GM19025 (cell line): ENCODE results near the gene PPY.
"Not testable (repeated sequence)": the region's sequence is repeated elsewhere in the genome, so short reads cannot be mapped to it uniquely, and the experiment has no call there.

Source experiments
- ATAC-seq: cut with Tn5 transposase; IDR thresholded peaks from one replicate; pipeline ENCODE4 v1.9.1; 2021; ENCODE audit warnings: mild to moderate bottlenecking, low read depth, moderate library complexity; ENCODE audit not compliant: unreplicated experiment

The PPY gene

DNA sequence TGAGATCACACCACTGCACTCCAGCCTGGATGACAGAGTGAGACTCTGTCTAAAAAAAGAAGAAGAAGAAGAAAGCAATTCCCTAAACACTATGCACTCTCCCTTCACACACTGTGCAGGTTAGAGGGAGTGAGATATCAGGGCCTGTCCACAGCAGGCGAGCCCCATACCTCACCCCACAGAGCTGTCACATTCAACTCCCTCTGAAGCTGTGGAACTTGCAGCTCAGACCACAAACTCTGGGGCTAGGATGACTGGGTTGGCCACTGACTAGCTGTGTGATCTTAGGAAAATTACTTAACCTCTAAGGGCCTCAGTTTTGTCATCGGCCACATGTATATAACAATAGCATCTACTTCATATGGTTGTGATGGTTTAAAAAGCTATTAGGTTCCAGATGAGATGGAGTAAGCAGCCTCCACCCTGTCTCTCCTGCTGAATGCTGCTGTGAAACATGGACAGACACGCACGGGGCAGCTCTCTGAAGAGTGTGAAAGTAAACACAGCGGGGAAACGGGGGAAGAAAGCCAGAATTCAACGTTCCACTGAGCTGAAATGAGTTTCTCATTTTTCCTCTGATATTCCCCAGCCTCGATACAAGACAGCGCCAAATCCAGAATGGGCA, 25.1 kb upstream of the PPY start:
- ATAC-seq: no peak

DNA sequence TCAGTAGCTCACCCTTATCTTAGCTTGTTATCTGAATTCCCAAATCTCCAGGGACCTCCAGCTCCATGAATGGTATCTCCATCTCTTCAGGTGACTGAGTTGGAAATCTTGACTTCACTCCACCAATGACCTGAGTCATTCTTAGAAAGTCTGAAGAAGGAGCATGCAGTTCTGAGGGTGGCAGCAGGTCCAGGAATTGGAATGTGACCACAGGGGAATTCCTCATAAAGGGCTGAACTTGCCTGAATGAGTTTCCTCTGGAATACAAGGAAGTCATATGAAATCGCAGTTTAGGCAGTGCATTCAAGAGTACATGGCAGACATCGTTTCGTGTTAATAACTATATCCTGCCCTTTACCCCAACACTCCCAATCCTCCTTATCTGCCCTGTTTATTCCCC, 24.0 kb upstream of the PPY start:
- no peak for ATAC-seq

DNA sequence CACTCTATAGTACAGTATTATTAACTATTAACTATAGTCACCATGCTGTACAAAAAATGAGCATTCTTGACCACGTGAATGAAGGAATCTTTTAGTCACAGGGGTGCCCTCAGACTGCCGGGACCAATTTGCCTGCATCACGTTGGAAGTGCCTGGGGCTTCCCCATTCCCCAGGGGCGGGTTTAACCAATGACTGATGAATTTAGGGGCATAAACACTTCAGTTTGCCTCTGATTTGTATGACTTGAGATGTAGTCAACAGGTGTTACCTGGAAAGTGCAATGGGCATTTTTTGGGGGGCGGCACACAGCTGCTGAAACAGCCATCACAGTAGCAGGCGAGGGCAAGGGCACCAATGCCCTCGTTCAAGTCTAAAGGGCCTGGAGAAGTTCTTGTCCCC, 20.2 kb upstream of the PPY start:
- no peak for ATAC-seq

DNA sequence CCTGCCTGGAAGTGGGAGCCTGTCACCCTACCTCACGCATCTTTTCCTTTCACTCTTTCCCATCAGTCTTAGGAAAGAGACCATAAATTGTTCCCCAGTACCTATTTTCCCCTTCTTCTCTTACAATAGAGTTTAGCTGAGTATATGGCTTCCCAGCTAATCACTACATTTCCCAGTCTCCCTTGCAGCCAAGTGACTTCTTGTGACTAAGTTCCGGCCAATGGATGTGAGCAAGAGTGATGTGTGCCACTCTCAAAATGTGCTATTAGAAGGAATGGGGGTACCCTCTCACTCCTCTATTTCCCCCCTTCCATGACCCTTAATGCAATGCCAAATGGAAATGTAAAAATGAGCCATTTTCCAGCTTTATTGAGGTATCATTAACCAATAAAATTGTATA, 19.7 kb upstream of the PPY start:
- ATAC-seq: no peak

DNA sequence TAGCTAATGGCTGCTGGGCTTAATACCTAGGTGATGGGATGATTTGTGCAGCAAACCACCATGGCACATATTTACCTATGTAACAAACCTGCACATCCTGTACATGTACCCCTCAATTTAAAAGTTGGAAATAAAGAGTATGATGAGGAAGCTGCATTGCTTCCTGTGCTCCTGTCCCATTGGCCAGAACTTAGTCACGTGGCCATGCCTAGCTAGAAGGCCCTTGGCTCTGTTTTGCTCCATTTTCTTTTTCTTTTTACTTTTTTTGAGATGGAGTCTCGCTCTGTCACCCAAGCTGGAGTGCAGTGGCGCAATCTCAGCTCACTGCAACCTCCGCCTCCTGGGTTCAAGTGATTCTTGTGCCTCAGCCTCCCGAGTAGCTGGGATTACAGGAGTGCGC, 19.0 kb upstream of the PPY start:
- ATAC-seq: not testable (repeated sequence)

DNA sequence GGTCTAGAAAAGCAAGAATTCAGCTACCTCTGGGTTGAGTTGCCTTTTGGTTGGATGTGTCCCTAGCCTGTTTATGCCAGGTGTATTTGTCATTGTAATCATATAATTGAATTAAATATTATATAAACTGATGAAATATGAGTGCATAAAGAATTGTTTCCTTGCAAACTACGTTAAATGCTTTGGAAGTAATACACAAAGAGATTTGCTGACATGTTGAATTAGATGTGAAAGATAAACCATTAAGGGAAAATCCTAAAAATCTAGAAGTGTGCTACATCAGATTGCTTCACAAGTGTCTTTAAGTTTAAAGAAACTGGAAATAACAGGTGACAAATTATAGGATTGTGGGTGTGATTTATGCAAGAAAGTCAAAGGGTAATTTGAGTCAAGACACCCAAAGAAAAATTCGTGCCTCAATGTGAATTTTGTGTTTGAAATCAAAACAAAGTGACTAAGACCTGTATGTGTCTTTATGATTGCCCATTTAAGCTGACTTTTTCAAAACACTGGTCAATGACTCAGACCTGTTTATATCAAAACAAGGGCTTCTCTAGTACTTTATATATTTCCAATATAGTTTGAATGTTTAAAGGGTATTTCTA, 16.6 kb upstream of the PPY start:
- no peak for ATAC-seq

DNA sequence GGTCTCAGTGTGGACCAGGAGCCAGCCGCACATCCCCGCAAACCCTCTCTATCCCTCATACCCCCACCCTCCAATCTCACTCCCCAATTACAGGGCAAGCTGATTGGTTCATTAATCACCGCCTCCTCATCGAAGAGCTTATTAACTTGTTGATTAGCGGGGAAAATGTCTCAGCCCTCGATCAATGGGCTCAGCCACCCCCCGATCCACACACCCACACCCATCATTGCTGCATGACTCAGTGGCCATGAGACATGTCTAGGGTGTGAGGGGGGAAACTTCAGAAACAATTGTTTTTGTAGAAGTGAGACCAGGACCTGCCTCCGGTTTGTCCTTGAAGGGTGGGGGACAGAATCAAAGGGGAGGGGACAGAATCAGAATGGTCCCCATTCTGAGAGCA, 13.9 kb upstream of the PPY start:
- ATAC-seq: no peak

DNA sequence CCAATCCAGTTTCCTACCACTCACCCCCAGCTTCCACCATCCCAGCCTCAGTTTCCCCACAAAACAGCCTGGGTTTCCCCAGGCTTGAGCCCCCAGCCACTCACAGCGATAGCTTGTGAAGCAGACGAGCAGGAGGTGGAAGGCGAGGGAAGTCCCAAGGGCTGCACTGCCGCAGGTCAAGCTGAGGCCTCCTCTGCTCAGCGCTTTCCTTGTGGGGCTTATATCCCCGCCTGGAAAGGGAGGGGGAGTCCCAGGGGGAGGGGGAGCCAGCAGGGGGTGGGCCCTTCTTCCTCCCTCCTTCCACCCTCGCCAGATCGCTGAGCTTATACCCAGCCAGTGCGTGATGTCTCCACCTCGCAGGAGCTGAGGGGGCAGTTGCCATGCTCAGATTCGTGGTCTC, 11.5 kb upstream of the PPY start, which contains the start of gene PYY:
TSS of gene PYY (minus strand) at position 195 of the 400 bp plus-strand sequence. CDS start 457 bp downstream, outside the sequence.
- ATAC-seq: no peak

DNA sequence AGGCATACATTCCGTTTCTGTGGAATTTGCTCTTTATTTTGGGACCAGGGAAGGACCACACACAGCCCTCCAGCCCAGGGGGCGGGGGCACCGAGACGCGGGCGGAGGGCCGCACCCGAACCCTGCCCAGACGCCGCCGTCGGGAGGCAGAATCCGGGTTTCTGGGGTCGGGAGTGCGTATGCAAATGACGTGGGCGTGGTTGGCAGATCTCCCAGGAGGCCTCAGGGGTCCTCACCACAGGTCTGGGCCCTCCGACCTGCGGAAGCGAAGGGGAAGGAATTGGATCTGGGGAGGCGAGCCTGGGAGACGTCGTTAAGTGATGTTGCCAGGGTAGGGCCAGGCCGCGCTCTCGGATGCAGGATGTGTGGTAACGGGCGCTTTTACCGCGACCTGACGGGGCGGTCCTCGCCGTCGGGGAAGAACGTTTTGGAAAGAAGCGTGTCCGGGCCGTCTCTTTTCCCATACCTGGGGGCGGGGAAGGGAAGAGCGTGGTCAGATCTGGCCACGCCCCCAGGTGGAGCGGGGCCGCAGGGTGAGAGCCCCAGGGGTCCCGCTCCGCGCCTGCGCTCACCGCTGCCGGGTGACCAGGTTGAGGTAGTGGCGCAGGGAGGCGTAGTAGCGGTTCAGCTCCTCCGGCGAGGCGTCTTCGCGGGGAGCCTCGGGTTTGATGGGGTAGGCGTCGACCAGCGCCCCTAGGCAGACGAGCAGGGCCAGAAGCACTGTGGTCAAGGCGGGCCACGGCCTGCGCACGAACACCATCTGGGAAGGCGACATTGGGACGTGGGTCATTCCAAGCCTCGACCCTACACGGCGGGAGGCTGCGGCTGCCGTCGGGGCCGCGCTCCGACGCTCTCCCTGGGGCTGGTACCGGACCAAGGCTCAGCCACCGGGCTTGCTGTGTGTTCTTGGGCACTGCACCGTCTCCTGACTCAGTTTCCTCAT, 10.7 kb upstream of the PPY start:
- no peak for ATAC-seq

DNA sequence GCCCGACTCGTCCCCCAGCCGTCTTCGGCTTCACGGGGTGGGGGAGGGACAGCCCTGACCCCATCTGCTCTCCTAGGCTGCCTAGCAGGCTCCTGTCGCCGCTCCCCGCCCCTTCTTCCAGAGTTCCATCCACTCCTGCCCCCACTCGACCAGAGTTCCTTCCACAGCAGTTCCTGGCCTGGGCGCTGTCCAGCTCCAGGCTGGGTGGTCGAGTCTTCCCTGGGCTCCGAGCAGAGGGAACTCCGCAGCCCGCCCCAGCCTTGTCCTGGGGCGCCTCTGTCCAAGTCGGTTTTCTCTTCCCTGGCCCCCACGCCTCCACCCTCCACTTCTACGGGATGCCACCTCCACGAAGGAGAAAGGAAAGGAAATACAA, 10.1 kb upstream of the PPY start:
- ATAC-seq: no peak

DNA sequence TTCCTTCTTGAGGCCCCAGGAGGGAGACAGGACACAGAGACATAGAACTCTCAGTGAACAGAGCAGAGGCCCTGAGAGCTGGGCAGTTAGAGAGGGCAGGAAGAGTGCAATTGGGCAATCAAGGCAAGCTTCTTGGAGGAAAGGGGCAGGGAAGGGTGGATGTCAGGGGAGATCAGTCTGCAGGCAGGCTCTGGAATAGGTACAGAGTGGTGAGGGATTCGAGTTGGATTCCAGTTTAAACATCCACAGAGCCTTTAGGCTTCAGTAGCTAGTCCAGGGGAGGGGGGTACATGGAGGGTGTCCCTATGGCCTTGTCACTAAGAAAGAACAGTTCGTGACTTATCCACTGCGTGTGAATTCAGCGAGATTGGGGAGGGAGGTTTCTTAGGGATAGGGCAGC, 9.5 kb upstream of the PPY start:
- ATAC-seq: no peak

DNA sequence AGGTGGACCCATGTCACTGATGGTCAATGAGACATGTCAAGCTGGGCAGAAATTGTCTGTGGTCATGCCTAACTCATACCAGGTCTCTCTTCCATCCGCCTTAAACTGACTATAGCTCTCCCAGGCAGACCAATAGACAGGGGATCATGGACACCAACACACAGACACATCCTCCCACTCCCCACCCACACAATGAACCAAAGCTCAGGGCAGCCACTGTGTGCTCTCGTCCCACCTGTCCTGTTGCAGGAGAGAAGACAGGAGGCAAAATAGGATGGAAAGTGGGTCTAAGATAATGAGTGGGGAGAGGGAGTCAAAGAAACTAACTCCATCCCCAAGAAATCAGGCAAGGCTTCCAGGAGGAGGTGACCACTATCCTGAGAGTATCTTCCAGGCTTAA, 8.3 kb upstream of the PPY start:
- no peak for ATAC-seq

DNA sequence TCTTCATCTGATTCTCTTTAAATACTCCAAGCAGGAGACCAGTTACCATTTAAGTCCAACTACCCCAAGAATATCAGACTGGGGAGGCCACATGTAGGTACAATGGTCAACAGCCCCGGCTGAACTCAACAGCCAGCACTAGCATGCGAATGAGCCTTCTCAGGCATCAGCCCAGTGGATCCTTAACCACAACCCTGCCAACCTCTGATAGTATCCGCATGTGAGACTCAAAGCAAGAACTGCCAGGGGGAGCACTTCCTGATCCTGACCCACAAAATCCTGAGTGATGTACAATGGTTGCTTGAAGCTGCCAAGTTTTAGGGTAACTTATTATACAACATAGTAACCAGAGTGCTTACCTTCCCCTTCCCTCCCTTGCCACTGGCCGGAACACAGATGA, 7.5 kb upstream of the PPY start:
- ATAC-seq: no peak

DNA sequence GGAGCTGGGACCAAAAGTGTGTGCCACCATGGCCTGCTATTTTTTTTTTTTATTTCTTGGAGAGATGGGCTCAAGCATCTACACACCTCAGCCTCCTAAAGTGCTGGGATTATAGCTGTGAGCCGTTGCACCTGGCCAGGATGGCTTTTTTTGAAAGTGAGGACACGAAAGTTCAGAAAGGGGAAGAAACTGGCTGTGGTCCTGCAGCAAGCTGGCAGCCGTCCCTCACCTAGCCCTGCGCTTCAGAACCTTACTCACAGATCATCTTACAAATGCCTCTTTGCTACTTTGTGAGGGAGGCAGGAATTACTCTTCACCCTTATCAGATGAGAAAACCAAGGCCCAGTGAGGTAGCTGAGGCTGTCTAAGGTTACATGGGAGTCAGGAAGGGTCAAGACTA, 4.5 kb upstream of the PPY start:
- no peak for ATAC-seq

DNA sequence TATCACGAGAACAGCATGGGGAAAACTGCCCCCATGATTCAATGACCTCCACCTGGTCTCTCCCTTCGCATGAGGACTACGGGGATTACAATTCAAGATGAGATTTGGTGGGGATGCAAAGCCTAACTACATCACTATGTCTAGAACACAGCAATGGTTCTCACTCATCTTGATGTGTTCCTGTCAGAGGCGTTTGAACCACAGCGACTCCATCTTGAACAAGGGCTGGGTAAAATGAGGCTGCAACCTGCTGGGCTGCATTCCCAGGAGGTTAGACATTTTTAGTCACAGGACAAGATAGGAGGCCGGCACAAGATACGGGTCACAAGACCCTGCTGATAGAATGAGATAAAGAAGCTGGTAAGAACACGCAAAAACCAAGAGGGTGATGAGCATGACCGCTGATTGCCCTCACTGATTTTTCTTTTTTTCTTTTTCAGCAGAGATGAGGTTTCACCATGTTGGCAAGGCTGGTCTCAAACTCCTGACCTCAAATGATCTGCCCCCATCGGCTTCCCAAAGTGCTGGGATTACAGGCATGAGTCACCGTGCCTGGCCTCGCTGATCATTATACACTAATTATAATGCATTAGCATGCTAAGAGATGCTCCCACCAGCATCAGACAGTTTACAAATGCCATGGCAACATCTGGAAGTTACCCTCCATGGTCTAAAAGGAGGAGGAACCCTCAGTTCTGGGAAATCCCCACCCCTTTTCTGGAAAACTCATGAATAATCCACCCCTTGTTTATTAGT, 3.0 kb upstream of the PPY start:
- ATAC-seq: no peak

DNA sequence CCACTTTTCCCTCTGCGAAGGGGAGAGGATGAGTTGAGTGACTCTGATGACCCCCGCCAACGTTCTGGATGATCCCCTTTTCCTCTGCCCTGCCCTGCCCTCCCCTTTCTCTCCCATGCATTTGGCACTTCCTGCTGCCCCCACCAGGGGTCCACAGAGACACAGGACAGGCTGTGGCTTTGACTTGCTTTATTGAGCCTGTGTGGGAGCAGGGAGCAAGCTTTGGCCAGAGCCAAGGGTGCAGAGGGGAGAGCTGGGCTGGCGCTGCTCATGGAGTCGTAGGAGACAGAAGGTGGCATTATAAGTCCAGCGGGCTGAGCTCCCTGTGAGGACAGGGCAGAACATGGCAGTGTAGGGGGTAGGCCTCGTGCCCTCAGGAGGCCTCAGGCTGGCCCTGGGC, 1.6 kb downstream of the PPY start:
- no peak for ATAC-seq

DNA sequence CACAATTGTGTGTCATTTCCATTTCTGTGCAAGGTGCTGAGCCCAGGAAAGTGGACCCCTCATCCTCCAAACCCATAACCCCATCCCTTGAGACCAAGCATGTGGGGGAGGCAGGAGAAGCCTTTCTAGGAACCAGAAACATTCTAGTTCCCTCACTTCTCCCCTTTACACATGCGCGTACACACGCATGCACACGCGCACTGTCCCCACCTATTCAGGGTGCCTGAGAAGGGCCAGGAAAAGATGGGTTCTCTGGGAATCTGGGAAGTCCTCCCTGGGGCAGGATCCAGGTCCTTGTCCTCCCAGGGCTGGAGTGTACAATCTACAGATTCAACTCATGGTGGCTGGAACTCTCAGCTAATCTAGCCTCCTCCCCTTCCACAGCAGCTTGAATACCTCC, 2.4 kb downstream of the PPY start:
- no peak for ATAC-seq

DNA sequence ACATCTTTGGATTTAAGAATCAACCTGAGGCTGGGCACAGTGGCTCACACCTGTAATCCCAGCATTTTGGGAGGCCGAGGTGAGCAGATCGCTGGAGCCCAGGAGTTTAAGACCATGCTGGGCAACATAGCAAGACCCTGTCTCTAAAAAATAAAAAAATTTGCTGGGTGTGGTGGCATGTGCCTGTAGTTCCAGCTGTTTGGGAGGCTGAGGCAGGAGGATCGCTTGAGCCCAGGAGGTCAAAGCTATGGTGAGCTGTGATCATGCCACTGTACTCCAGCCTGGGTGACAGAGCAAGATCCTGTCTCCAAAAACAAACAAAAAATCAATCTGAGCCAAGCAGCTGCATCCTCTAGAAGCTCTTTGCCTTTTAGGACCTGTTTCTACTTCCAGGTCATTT, 2.8 kb downstream of the PPY start:
- not testable (repeated sequence) for ATAC-seq

DNA sequence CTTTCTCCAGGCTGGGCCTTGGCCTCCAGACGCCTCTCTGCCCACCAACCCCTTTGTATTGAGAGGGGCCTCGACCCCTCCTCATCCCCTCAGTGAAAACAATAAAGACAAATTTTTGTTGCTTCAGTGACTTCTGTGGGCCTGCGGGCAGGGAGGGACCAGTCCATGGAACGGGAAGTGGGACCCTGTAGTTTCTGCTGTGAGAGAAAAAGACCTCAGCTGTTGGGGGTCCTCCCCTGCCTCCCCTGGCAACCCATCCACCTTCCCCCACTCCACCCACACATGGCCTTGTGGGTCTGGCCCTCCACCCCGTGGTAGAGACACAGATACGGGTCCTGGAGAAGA, 3.5 kb downstream of the PPY start:
- ATAC-seq: no peak

DNA sequence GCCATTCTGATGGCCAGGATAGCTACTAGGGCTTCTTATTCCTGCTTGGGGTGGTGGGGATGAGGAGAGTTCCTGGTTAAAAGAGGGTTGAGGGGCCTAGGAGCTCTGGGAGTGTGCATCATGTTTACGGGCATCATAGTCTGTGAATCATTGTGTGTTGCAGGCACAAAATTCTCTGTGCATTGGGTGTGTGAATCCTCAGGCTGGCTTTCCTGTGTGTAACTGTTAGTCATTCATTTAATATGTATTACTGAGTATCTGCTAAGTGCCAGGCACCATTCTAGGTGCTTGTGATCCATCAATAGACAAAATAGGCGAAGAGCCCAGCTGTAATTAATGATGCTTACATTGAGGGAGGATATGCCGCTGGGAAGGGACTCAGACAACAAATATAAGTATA, 5.8 kb downstream of the PPY start:
- no peak for ATAC-seq

DNA sequence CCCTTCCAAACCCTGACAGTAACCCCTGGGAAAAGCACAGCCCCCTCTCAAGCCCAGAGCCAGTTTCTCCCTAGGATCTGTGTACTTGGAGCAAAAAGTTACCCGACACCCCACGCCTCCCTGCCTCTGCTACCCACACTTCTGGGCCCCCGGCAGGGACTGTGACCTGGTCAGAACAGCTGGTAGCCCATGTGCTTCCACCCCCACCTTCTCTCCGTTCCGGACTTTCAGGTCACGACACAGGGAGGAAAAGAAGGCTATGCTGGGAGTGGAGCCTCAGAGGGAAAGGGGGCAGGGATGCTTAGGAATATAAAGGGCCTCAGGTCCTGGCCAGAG, 6.4 kb downstream of the PPY start:
- ATAC-seq: no peak
